Activated CD4-positive, alpha-beta memory T cell treated with anti-CD3 and anti-CD28 coated beads, Interleukin-2, amount 10 ng/mL, durations not matched to agents 7 days and 5 days (primary cell): ENCODE measurements around the gene JMY. TPM values are rescaled to one million over a fixed set of nuclear protein-coding genes. Genes with fewer than 3 reads are reported as not detected.

Experiments
- CTCF ChIA-PET: fragments of 350-600 bp; sonication (Branson Sonifier 250); formaldehyde crosslinking; loops from one replicate; lab custom pipeline; 2021; ENCODE audit warnings: antibody characterized with exemption, inconsistent platforms; lab: Charles Lee
- POLR2A ChIA-PET: fragments of 350-600 bp; sonication (Branson Sonifier 250); formaldehyde crosslinking; loops from one replicate; lab custom pipeline; 2021; ENCODE audit warnings: antibody characterized with exemption; lab: Charles Lee
- DNase-seq: peaks from one replicate; pipeline ENCODE4 v3.0.0-alpha.2; 2020
- H3K27ac Mint-ChIP-seq: one replicate; pipeline ENCODE4 v1.8.0; 2021; ENCODE audit warnings: mild to moderate bottlenecking, mixed read lengths
- H3K27me3 Mint-ChIP-seq: one replicate; pipeline ENCODE4 v1.8.0; 2021; ENCODE audit warnings: mixed read lengths
- H3K36me3 Mint-ChIP-seq: one replicate; pipeline ENCODE4 v1.8.0; 2021; ENCODE audit warnings: low read depth, mixed read lengths
- H3K4me1 Mint-ChIP-seq: one replicate; pipeline ENCODE4 v1.8.0; 2021; ENCODE audit warnings: mixed read lengths
- H3K4me3 Mint-ChIP-seq: one replicate; pipeline ENCODE4 v1.8.0; 2021; ENCODE audit warnings: mild to moderate bottlenecking, mixed read lengths
- H3K9me3 Mint-ChIP-seq: one replicate; pipeline ENCODE4 v1.8.0; 2021; ENCODE audit warnings: mixed read lengths
- total RNA-seq, 2 experiments: library from RNA; stranded (reverse); gene quantifications; one replicate each; pipeline ENCODE4 v1.2.3, GENCODE V29; 2021

The JMY gene, protein sequence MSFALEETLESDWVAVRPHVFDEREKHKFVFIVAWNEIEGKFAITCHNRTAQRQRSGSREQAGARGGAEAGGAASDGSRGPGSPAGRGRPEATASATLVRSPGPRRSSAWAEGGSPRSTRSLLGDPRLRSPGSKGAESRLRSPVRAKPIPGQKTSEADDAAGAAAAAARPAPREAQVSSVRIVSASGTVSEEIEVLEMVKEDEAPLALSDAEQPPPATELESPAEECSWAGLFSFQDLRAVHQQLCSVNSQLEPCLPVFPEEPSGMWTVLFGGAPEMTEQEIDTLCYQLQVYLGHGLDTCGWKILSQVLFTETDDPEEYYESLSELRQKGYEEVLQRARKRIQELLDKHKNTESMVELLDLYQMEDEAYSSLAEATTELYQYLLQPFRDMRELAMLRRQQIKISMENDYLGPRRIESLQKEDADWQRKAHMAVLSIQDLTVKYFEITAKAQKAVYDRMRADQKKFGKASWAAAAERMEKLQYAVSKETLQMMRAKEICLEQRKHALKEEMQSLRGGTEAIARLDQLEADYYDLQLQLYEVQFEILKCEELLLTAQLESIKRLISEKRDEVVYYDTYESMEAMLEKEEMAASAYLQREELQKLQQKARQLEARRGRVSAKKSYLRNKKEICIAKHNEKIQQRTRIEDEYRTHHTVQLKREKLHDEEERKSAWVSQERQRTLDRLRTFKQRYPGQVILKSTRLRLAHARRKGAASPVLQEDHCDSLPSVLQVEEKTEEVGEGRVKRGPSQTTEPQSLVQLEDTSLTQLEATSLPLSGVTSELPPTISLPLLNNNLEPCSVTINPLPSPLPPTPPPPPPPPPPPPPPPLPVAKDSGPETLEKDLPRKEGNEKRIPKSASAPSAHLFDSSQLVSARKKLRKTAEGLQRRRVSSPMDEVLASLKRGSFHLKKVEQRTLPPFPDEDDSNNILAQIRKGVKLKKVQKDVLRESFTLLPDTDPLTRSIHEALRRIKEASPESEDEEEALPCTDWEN
- total RNA-seq: 1 to 10 TPM; 8.5 to 9.0 TPM

DNA sequence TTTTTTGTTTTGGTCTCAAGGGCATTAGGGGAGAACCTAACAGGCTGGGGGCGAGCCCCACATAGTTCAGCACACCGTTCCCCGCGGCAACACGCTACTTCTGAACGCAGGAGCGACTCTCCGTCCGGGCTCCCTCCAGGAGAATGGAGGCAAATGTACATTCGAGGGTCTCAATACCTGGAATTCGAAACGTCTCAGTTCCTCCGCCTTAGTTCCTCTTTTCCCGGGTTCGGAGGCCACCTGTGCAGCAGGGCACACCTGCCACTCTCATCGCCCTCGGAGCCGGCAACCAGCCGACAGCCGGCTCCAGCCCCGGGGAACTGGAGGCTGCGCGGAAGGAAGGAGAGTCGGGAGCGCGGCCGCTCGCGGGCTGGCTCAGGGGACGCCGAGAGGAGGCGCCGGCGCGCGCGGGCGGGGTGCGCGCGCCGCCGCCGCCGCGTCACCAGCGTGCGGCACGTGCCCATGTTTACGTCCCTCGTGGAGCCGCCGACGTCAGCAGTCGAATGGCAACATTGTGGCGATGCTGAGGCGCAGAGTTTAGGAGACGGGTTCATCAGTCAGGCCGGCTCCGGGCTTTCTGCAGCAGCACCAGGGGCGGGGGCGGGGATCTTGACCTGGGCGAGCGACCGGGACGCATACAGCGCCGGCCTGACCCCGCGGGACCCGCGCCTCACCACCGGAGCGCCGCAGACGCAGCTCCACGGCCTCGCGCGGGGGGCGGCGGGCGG is at the start of gene JMY:
TSS of gene JMY (plus strand) at position 498 of the 728 bp plus-strand sequence. CDS start 520 bp downstream, outside the sequence.
- H3K27ac Mint-ChIP-seq: peak within 1 kb of the TSS; percentile 90
- CTCF ChIA-PET: interaction anchor here (0.6 to 1.0 kb wide), 2 partner anchors 15 to 102 kb away, joined by 3 read pairs; no protein-coding TSS in a partner anchor
- H3K36me3 Mint-ChIP-seq: peaks cover 8% of the 10 kb centered on the region
- H3K4me3 Mint-ChIP-seq: peak within 1 kb of the TSS; percentile 92
- POLR2A ChIA-PET: interaction anchor here (0.7 to 2.4 kb wide), 6 partner anchors 23 to 755 kb away, joined by 3 to 26 read pairs (median 6); partner anchors contain the start of genes ARSB, HOMER1 and MTX3
- peak; percentile 88 for DNase-seq
- H3K27me3 Mint-ChIP-seq: no peaks in the 10 kb centered on the region
- peaks cover 27% of the 10 kb centered on the region for H3K4me1 Mint-ChIP-seq
- H3K9me3 Mint-ChIP-seq: no peaks in the 10 kb centered on the region

DNA sequence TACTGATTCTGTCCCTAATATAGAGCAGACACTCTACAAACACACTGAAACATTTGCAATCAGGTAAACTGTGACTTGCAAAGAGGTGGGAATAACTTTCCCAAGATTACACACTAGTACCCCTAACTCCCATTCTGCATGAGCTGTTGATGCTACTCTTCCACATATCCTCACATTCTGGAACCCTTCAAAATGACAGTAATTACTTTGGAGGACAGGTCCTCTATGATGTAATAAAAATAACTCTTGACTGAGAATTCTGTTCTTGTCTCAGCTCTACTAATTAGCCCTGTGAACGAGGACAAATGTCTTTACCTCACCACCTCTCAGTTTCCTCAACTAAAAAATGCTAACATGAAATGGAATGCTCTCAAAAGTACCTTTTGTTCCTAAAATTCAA is 49.5 kb upstream of the JMY start:
- Mint-ChIP-seq H3K27ac (no peak overlapping the region), H3K4me3 (no peak overlapping the region), H3K36me3 (no peaks in the 10 kb centered on the region), H3K9me3 (no peaks in the 10 kb centered on the region), H3K27me3 (no peaks in the 10 kb centered on the region), H3K4me1 (no peaks in the 10 kb centered on the region)
- DNase-seq: no peak
- ChIA-PET POLR2A (no interaction called here), CTCF (no interaction called here)

DNA sequence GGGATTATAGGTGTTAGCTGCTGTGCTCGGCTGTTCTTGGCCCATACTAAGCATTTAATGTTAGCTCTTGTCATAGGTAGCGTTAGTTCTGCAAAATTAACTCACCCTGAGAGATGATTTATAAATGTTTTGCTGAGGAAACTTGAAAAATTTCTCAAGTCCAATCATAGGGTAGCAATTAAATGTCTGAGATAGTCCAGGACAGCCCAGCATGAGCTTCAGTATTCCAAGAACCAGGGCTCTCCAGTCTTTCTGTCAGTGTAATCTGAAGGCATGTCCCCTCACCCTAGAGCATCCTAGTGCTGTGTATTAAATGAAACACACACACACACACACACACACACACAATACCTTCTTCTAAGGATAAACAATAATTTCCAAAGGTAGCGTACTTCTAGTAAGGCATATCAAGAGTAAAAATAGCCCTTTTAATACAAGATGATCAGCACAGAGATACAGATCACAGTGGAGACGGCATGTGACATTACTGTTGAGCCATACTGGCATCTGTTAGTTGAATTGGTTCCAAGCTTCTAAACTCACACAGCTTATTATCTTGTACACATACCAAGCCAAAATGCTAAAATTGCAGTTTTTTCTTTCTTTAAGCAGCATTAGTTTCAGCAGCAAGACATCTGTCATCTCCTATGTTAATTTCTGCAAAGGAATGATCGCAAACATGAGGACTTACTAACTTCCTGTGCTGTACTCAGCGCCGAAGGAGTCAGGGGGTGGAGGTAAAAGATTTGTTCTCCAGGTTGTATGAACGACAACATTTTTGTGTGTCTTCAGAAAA is 46.3 kb upstream of the JMY start:
- ChIA-PET CTCF (interaction anchor here (1.3 kb wide), 1 partner anchor 10 kb away, joined by 3 read pairs; no protein-coding TSS in a partner anchor), POLR2A (no interaction called here)
- H3K4me1 Mint-ChIP-seq: no peaks in the 10 kb centered on the region
- H3K36me3 Mint-ChIP-seq: no peaks in the 10 kb centered on the region
- no peaks in the 10 kb centered on the region for H3K9me3 Mint-ChIP-seq
- H3K27ac Mint-ChIP-seq: no peak overlapping the region
- no peak for DNase-seq
- H3K4me3 Mint-ChIP-seq: no peak overlapping the region
- no peaks in the 10 kb centered on the region for H3K27me3 Mint-ChIP-seq

DNA sequence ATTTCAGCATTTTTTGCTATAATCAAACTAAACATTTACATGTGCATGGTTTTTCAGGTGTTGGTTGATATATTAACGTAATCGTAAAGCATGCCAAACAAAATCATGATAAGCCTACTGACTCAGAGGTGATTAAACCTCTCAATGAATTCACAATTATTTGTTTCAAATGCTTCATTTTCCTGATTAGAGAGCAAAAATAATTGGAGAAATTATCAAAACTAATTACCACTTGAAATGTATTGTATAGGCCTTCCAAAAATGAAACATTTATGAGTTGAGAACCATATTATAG is 45.7 kb upstream of the JMY start:
- Mint-ChIP-seq H3K36me3 (no peaks in the 10 kb centered on the region), H3K27me3 (no peaks in the 10 kb centered on the region), H3K9me3 (no peaks in the 10 kb centered on the region), H3K27ac (no peak overlapping the region), H3K4me1 (no peaks in the 10 kb centered on the region), H3K4me3 (no peak overlapping the region)
- CTCF ChIA-PET: no interaction called here
- POLR2A ChIA-PET: no interaction called here
- no peak for DNase-seq

DNA sequence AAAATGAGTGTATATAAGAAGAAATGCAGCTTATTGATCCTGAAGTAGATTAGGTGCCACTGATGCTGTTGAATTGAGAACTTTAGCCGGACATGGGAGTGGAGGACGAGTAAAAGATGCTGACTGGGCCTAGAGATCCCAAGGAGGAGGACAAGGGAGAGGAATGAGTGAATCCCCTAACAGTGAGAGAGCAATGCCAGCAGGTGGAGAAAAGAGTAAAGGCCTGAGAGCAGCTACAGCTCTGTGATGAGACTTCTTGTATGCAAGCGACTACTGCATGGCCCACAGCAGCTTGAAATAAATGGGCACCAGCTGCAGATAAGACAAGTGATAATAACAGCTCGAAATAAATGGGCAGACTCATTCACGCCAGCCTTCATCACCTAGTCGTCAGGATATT is 44.5 kb upstream of the JMY start:
- DNase-seq: no peak
- H3K27ac Mint-ChIP-seq: no peak overlapping the region
- H3K4me3 Mint-ChIP-seq: no peak overlapping the region
- H3K27me3 Mint-ChIP-seq: no peaks in the 10 kb centered on the region
- no peaks in the 10 kb centered on the region for H3K9me3 Mint-ChIP-seq
- no peaks in the 10 kb centered on the region for H3K36me3 Mint-ChIP-seq
- CTCF ChIA-PET: no interaction called here
- no peaks in the 10 kb centered on the region for H3K4me1 Mint-ChIP-seq
- POLR2A ChIA-PET: no interaction called here

DNA sequence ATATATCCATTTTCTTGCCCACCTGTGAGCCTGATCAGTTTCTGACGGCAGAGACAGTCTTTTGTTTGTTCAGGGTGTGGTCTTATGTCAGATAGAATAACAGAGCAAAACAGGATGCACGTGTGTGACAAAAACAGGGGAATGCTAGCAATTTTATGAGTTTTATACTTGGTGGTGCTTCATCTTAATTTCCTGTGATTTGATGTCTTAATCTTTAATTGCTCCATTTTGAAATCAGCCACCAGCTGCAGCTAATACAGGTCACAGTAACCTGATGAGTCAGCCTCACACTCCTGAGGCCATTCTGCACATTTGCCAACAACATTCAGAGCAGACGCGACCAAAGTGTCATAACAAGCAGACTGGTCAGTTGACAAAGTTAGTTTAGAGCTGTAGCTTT is 42.3 kb upstream of the JMY start:
- H3K4me1 Mint-ChIP-seq: no peaks in the 10 kb centered on the region
- DNase-seq: no peak
- no peak overlapping the region for H3K4me3 Mint-ChIP-seq
- no peaks in the 10 kb centered on the region for H3K9me3 Mint-ChIP-seq
- H3K36me3 Mint-ChIP-seq: no peaks in the 10 kb centered on the region
- H3K27me3 Mint-ChIP-seq: no peaks in the 10 kb centered on the region
- POLR2A ChIA-PET: no interaction called here
- CTCF ChIA-PET: no interaction called here
- H3K27ac Mint-ChIP-seq: no peak overlapping the region

DNA sequence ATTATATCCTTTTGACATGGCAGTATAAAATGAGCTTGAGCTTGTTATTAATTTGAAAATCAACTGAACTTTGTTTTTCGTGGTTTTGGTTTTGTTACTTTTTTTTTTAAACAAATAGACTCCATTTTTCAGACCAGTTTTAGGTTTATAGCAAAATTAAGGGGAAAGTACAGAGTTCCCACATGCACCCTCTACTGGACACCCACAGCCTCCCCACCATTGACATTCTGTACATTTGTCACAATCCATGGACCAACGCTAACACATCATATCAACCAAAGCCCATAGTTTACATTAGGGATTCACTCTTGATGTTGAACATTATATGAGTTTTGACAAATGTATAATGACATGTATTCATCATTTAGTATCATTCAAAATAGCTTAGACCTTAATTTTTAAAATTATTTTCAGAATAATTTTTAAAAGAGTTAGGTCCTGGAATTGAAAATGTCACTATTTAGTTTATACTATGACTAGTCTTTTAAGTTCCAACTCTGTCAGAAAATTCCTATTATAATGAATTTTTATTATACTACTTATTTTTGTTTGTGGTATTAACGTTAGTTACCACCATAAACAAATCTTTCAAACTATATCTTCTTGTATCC is 35.3 kb upstream of the JMY start:
- Mint-ChIP-seq H3K4me3 (no peak overlapping the region), H3K4me1 (no peaks in the 10 kb centered on the region), H3K36me3 (no peaks in the 10 kb centered on the region), H3K27ac (no peak overlapping the region), H3K9me3 (no peaks in the 10 kb centered on the region), H3K27me3 (no peaks in the 10 kb centered on the region)
- DNase-seq: no peak
- POLR2A ChIA-PET: no interaction called here
- CTCF ChIA-PET: no interaction called here

DNA sequence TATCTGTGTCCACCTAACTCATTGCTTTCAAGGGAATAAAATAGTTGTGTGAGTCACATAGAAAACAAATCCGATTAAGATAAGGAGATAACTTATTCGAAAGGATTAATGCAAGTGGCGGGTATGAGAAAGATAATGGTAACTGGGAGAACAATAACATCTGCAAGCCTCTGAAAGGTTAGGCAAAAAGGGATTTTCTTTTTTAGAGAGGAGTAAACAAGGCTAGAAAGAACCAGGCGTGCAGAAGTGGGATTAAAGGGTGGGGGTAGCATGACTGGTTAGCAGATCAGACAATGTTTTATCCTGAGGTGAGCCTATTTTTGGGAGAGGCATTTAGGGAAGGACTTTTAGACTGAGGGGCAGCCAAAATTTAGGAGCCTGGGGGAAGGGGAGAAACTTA is 34.7 kb upstream of the JMY start:
- no peak for DNase-seq
- CTCF ChIA-PET: no interaction called here
- H3K27me3 Mint-ChIP-seq: no peaks in the 10 kb centered on the region
- no peaks in the 10 kb centered on the region for H3K36me3 Mint-ChIP-seq
- no peaks in the 10 kb centered on the region for H3K9me3 Mint-ChIP-seq
- H3K27ac Mint-ChIP-seq: no peak overlapping the region
- no peak overlapping the region for H3K4me3 Mint-ChIP-seq
- no peaks in the 10 kb centered on the region for H3K4me1 Mint-ChIP-seq
- POLR2A ChIA-PET: no interaction called here

DNA sequence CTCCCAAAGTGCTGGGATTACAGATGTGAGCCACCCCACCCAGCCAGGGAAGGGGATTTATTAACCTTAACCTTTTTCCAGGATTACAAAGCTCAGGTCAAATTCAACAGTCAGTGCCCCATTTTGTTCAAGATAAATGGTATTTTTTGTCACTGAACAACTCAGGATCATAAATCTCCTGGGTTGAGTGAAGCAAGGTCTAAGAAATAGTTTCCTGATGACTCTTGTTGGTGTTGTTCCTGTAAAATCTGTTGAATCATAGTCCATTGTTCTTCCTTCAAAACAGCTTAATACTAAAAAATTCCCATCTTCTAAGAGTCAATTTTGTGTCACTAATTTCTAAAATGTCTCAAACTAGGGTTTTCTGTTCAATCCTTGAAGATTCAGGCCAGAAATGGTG is 33.9 kb upstream of the JMY start:
- no peak for DNase-seq
- no peak overlapping the region for H3K27ac Mint-ChIP-seq
- H3K4me1 Mint-ChIP-seq: no peaks in the 10 kb centered on the region
- no peaks in the 10 kb centered on the region for H3K27me3 Mint-ChIP-seq
- H3K4me3 Mint-ChIP-seq: no peak overlapping the region
- CTCF ChIA-PET: interaction anchor here (1.2 kb wide), 1 partner anchor 69 kb away, joined by 3 read pairs; no protein-coding TSS in a partner anchor
- no peaks in the 10 kb centered on the region for H3K9me3 Mint-ChIP-seq
- no peaks in the 10 kb centered on the region for H3K36me3 Mint-ChIP-seq
- POLR2A ChIA-PET: no interaction called here

DNA sequence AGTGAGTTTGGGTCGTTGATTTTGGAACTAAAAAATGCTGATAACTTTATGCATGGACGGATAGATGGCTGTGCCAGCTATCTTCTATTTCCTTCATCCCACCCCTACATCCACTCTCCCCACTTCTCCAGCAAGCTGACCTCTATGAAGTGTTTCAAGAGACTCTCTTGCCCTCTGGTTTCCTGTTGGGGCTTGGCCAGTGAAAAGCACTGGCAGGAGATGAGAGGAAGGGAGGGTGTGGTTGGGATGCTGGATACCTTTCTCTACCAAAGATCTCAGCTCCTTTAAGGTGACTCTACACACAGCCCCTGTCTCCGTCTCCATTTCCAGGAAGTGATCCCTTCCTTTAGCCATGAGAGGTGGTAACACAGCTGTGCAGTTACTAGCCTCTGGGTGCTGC is 30.0 kb upstream of the JMY start:
- Mint-ChIP-seq H3K9me3 (no peaks in the 10 kb centered on the region), H3K36me3 (no peaks in the 10 kb centered on the region), H3K4me1 (no peaks in the 10 kb centered on the region), H3K27me3 (no peaks in the 10 kb centered on the region), H3K27ac (no peak overlapping the region), H3K4me3 (no peak overlapping the region)
- ChIA-PET CTCF (no interaction called here), POLR2A (no interaction called here)
- no peak for DNase-seq

DNA sequence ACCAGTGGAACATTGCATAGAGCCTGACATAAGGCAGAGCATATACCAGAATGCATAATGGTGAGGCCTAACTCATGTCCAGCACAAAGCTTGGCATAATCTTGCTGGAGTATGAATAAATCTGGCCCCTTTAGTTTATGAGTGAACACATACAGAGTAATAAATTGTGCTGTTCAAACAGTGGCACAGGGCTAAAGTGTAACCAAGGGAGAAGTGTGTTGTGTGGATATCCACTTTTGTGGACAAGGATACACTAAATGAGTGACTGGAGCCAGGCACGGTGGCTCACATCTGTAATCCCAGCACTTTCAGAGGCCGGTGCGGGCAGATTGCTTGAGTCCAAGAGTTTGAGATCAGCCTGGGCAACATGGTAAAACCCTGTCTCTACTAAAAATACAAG is 29.4 kb upstream of the JMY start:
- ChIA-PET CTCF (no interaction called here), POLR2A (no interaction called here)
- no peaks in the 10 kb centered on the region for H3K4me1 Mint-ChIP-seq
- no peak overlapping the region for H3K4me3 Mint-ChIP-seq
- no peak overlapping the region for H3K27ac Mint-ChIP-seq
- H3K9me3 Mint-ChIP-seq: no peaks in the 10 kb centered on the region
- H3K36me3 Mint-ChIP-seq: no peaks in the 10 kb centered on the region
- H3K27me3 Mint-ChIP-seq: no peaks in the 10 kb centered on the region
- no peak for DNase-seq

DNA sequence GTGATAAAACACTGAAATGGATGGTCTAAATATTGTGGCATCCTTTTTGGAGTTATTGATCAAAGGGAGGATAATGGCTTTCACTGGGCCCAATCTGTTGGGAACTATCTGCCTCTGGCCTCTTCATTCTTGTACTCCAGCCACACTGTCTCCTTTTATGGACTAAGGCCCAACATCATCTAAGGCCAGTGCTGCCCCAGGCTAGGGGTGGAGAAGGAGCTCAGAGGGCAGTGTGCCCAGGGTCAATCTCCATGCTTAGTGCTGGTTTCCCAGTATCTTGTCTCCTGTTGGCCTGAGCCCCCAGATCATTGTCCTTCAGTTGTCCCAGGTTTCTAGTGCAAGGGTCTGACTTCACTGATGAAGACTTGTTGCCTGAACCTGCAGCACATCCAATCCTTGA is 26.4 kb upstream of the JMY start:
- Mint-ChIP-seq H3K27ac (no peak overlapping the region), H3K9me3 (no peaks in the 10 kb centered on the region), H3K4me1 (no peaks in the 10 kb centered on the region), H3K27me3 (no peaks in the 10 kb centered on the region), H3K4me3 (no peak overlapping the region), H3K36me3 (no peaks in the 10 kb centered on the region)
- CTCF ChIA-PET: no interaction called here
- no peak for DNase-seq
- POLR2A ChIA-PET: no interaction called here
